Activated CD8-positive, alpha-beta T cell treated with anti-CD3 and anti-CD28 coated beads for 36 hours (primary cell): ENCODE measurements around the gene LIMK1. TPM values are rescaled to one million over a fixed set of nuclear protein-coding genes. Genes with fewer than 3 reads are reported as not detected.
A peak's percentile ranks its signal among the peaks of the same experiment; 100 is the strongest.

ENCODE experiments used
- ATAC-seq: fragments of 200-7000 bp; cut with Tn5 transposase; one replicate; pipeline ENCODE4 v1.10.0; 2021; ENCODE audit warnings: mild to moderate bottlenecking, moderate library complexity
- CTCF ChIA-PET: fragments of 350-600 bp; sonication (Branson Sonifier 250); formaldehyde crosslinking; loops from one replicate; lab custom pipeline; 2021; ENCODE audit warnings: antibody characterized with exemption; lab: Charles Lee
- POLR2A ChIA-PET: fragments of 350-600 bp; sonication (Branson Sonifier 250); formaldehyde crosslinking; loops from one replicate; lab custom pipeline; 2021; ENCODE audit warnings: antibody characterized with exemption; lab: Charles Lee
- DNase-seq: peaks from one replicate; pipeline ENCODE4 v3.0.0-alpha.2; 2020
- H3K27ac Mint-ChIP-seq: one replicate; pipeline ENCODE4 v1.8.0; 2021; ENCODE audit warnings: mild to moderate bottlenecking, mixed read lengths
- H3K27me3 Mint-ChIP-seq: one replicate; pipeline ENCODE4 v1.8.0; 2021; ENCODE audit warnings: mixed read lengths
- H3K36me3 Mint-ChIP-seq: one replicate; pipeline ENCODE4 v1.8.0; 2021; ENCODE audit warnings: low read depth, mixed read lengths
- H3K4me1 Mint-ChIP-seq: one replicate; pipeline ENCODE4 v1.8.0; 2021; ENCODE audit warnings: low read depth, mixed read lengths
- H3K4me3 Mint-ChIP-seq: one replicate; pipeline ENCODE4 v1.8.0; 2021; ENCODE audit warnings: mild to moderate bottlenecking, moderate library complexity, mixed read lengths
- H3K9me3 Mint-ChIP-seq: one replicate; pipeline ENCODE4 v1.8.0; 2021; ENCODE audit warnings: mixed read lengths
- intact Hi-C: fragments of 100-400 bp; cut with micrococcal nuclease; formaldehyde crosslinking; loops from one replicate; pipeline ENCODE4 v1.10.0; 2022
- total RNA-seq, 2 experiments: library from RNA; stranded (reverse); gene quantifications; one replicate each; pipeline ENCODE4 v1.2.3, GENCODE V29; 2021
- TF ChIP-seq, protein P1 (sequence below): fragments of 200-600 bp; IDR thresholded peaks from one replicate; pipeline ENCODE4 v1.8.0; 2022; ENCODE audit warnings: antibody characterized with exemption, mild to moderate bottlenecking

The LIMK1 gene
- total RNA-seq, 2 experiments from 2014 or later: 17.8 to 20.8 TPM

DNA sequence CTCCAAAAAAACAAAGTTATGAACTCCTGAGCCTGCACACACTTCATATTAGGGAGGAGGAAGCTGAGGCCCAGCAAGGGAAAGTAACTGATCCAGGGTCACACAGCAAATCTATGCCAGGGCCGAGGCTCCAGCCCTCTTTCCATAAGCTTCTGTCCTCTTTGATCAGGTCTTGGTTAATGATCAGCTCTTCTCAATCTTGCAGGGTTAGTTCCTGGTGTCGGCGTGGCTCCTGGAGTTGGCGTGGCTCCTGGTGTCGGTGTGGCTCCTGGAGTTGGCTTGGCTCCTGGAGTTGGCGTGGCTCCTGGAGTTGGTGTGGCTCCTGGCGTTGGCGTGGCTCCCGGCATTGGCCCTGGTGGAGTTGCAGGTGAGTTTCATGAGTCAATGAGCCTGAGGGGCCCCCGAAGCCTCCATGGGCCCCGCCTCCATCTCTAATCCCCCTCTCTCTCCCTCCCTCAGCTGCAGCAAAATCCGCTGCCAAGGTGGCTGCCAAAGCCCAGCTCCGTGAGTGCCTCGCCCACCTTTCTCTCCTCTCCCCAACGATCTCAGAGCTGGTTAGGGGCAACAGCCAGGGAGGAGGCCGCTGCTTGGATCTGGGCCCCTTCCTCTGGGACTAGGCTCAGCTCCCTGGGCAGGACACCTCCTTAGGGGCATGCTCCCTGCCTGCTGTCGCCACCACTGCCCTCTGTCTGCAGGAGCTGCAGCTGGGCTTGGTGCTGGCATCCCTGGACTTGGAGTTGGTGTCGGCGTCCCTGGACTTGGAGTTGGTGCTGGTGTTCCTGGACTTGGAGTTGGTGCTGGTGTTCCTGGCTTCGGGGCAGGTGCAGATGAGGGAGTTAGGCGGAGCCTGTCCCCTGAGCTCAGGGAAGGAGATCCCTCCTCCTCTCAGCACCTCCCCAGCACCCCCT lies 23.7 kb upstream of the LIMK1 start:
- POLR2A ChIA-PET: no interaction called here
- Mint-ChIP-seq H3K4me3 (no peak overlapping the region), H3K27me3 (no peaks in the 10 kb centered on the region), H3K27ac (no peak overlapping the region), H3K36me3 (no peaks in the 10 kb centered on the region), H3K9me3 (no peaks in the 10 kb centered on the region), H3K4me1 (peaks cover 5% of the 10 kb centered on the region)
- ATAC-seq (no peak), DNase-seq (no peak)
- TF ChIP-seq, protein P1, sequence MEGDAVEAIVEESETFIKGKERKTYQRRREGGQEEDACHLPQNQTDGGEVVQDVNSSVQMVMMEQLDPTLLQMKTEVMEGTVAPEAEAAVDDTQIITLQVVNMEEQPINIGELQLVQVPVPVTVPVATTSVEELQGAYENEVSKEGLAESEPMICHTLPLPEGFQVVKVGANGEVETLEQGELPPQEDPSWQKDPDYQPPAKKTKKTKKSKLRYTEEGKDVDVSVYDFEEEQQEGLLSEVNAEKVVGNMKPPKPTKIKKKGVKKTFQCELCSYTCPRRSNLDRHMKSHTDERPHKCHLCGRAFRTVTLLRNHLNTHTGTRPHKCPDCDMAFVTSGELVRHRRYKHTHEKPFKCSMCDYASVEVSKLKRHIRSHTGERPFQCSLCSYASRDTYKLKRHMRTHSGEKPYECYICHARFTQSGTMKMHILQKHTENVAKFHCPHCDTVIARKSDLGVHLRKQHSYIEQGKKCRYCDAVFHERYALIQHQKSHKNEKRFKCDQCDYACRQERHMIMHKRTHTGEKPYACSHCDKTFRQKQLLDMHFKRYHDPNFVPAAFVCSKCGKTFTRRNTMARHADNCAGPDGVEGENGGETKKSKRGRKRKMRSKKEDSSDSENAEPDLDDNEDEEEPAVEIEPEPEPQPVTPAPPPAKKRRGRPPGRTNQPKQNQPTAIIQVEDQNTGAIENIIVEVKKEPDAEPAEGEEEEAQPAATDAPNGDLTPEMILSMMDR: no peak
- intact Hi-C loops: loop anchor here (10.0 kb wide), 1 partner anchor 345 kb away; no protein-coding TSS in a partner anchor
- CTCF ChIA-PET: interaction anchor here (0.7 to 2.3 kb wide), 3 partner anchors 28 to 342 kb away, joined by 3 to 6 read pairs (median 4); no protein-coding TSS in a partner anchor

DNA sequence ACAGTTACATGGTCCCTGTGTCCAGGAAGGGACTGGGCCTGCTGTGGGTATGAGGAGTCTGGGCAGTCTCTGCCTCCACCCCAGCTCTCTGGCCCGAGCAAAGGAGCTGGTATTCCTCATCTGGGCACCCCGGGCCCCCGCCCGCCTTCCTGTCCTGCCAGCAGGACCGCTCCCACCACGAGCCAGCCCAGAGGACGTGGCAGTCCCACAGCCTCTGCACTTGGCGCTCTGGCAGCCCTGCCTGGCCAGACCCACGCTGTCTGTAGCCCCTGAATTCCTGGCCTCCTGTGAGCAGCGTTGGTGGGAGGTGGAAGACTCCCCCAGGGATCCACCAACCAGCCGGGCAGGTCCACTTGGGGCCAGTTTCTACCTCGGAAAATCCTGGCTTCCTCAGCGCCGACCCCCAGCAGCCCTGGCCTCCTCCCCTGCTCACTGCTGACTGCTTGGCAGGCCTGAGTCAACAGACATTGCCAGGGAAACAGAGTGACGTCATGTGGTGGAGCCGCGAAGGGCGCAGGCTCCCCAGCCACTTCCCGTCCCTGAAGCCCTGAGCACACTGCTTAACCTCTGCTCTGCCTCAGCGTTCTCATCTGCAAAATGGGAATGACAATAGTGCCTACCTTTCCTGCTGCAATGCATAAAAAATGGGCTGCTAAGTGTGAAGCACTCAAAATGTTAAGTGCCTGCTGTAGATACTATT lies 21.6 kb upstream of the LIMK1 start:
- ChIA-PET CTCF (no interaction called here), POLR2A (no interaction called here)
- TF ChIP-seq, protein P1: no peak
- peak; percentile 70 for DNase-seq
- intact Hi-C loops: loop anchor here (10.0 kb wide), 1 partner anchor 343 kb away; no protein-coding TSS in a partner anchor
- Mint-ChIP-seq H3K27me3 (no peaks in the 10 kb centered on the region), H3K9me3 (no peaks in the 10 kb centered on the region), H3K36me3 (no peaks in the 10 kb centered on the region), H3K4me1 (peaks cover 5% of the 10 kb centered on the region), H3K4me3 (no peak overlapping the region), H3K27ac (peak overlapping the region; percentile 78)
- ATAC-seq: peak; percentile 97

DNA sequence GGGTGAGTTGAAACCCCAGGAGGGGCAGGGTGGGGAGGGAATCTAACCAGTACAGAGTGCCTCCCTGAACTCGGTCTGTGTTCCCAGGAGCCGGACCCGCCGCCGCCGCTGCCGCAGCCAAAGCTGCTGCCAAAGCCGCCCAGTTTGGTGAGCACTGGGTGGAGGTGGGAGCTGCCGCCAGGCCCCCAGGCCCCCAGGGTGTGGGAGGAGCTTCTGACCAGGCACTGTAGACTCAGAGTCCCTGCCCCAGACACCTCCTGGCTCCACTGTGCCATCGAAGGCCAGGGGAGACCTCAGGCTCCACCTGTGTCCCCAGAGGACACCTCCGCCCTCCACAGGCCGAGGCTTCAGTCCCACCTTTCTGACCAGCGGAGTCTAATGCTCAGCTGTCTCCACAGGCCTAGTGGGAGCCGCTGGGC lies 20.4 kb upstream of the LIMK1 start:
- TF ChIP-seq, protein P1: no peak
- Mint-ChIP-seq H3K4me3 (no peak overlapping the region), H3K9me3 (no peaks in the 10 kb centered on the region), H3K4me1 (peaks cover 5% of the 10 kb centered on the region), H3K27me3 (no peaks in the 10 kb centered on the region), H3K27ac (no peak overlapping the region), H3K36me3 (no peaks in the 10 kb centered on the region)
- ATAC-seq (no peak), DNase-seq (no peak)
- POLR2A ChIA-PET: no interaction called here
- intact Hi-C loops: loop anchor here (10.0 kb wide), 1 partner anchor 342 kb away; no protein-coding TSS in a partner anchor
- CTCF ChIA-PET: interaction anchor here (1.7 kb wide), 1 partner anchor 338 kb away, joined by 10 read pairs; no protein-coding TSS in a partner anchor

DNA sequence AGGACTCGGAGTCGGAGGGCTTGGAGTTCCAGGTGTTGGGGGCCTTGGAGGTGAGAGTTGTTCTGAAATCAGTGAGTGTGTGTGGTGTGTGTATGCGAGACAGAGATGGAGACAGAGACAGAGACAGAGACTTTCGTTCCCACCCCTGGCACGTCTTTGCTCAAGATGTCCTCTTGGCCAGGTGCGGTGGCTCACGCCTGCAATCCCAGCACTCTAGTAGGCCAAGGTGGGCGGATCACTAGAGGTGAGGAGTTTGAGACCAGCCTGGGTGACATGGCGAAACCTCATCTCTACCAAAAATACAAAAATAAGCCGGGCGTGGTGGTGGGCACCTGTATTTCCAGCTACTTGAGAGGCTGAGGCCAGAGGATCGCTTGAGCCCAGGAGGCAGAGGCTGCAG lies 20.0 kb upstream of the LIMK1 start:
- CTCF ChIA-PET: interaction anchor here (1.7 kb wide), 1 partner anchor 337 kb away, joined by 10 read pairs; no protein-coding TSS in a partner anchor
- intact Hi-C loops: loop anchor here (10.0 kb wide), 1 partner anchor 341 kb away; no protein-coding TSS in a partner anchor
- no peaks in the 10 kb centered on the region for H3K36me3 Mint-ChIP-seq
- no peak overlapping the region for H3K4me3 Mint-ChIP-seq
- no peak for ATAC-seq
- TF ChIP-seq, protein P1: no peak
- no peak overlapping the region for H3K27ac Mint-ChIP-seq
- H3K27me3 Mint-ChIP-seq: no peaks in the 10 kb centered on the region
- POLR2A ChIA-PET: no interaction called here
- peaks cover 5% of the 10 kb centered on the region for H3K4me1 Mint-ChIP-seq
- DNase-seq: no peak
- H3K9me3 Mint-ChIP-seq: no peaks in the 10 kb centered on the region
